Lower lobe of right lung (tissue), 2 donors: ENCODE results near the gene KMT2B. TPM values are rescaled to one million over a fixed set of nuclear protein-coding genes. Genes with fewer than 3 reads are reported as not detected.

Source experiments
- ATAC-seq, 2 donors: fragments of 200-7000 bp; cut with Tn5 transposase; one replicate each; pipeline ENCODE4 v1.9.1; 2020 to 2022; ENCODE audit warnings: mild to moderate bottlenecking in 2 of 2, moderate library complexity in 2 of 2
- DNase-seq: peaks from one replicate; pipeline ENCODE4 v3.0.0-alpha.2; 2020
- H3K27ac ChIP-seq: fragments of 200-600 bp; one replicate; pipeline ENCODE4 v1.8.0; 2022
- H3K27me3 ChIP-seq: fragments of 200-600 bp; one replicate; pipeline ENCODE4 v1.8.0; 2022; ENCODE audit warnings: low read depth
- H3K36me3 ChIP-seq: fragments of 200-600 bp; one replicate; pipeline ENCODE4 v1.8.0; 2022; ENCODE audit warnings: mild to moderate bottlenecking
- H3K4me1 ChIP-seq: fragments of 200-600 bp; one replicate; pipeline ENCODE4 v1.8.0; 2022
- H3K4me3 ChIP-seq: fragments of 200-600 bp; one replicate; pipeline ENCODE4 v1.8.0; 2022; ENCODE audit warnings: mild to moderate bottlenecking
- H3K9me3 ChIP-seq: fragments of 200-600 bp; one replicate; pipeline ENCODE4 v1.8.0; 2022
- intact Hi-C: fragments of 100-400 bp; cut with DNase I; formaldehyde crosslinking; loops from one replicate; pipeline ENCODE4 v1.11.0; 2022
- total RNA-seq: library from RNA; stranded (reverse); fragmentation: NEBNext Ultra II Directional; extraction: Animal tissue kit (Norgen Biotek cat#: 25700); gene quantifications from one replicate; pipeline ENCODE4 v1.2.1, GENCODE V29; 2021
- TF ChIP-seq, protein P1 (sequence below): fragments of 200-600 bp; IDR thresholded peaks from one replicate; pipeline ENCODE4 v1.8.0; 2022; ENCODE audit warnings: antibody characterized with exemption, mild to moderate bottlenecking
- donor health status: DM: no; HTN: yes; CAD: no; lungs with severe emphysema.

KMT2B gene
- total RNA-seq, 1 donor from 2014 or later = 37.2 TPM

DNA sequence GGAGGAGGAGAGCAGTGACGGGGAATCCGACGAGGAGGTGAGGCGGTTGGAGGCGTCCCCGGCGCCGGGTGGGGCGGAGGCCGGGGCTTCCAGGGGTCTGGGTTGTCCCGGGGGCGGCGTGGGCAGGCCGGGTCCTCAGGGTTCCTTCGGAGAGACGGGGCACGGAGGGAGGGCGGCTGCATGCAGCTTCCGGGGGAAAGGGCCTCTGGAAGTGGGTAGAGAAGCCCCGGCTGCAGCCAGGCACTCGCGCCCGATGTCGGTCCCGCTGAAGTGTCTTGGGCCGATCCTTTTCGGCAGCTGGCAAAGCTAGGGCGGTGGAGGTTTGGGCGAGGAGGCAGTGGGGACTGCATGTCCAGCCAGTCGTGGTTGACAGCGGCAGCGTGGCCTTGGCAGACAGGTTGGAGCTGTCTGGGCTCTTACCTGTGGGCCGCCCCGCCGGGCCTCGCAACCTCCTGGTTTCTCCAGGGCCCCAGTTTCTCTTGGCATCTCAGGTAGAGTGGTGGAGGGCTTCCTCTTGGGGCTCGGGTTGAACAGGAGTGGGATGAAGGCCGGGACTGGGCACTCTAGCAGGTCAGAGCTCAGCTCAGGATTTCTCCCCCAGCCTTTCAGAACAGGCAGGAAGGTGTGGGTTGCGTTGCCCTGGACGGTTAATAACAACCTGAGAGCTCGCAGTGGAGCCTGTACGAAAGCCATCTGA lies 690 bp downstream of the KMT2B start:
- peak overlapping the region; percentile 88 for H3K4me3 ChIP-seq
- TF ChIP-seq, protein P1, sequence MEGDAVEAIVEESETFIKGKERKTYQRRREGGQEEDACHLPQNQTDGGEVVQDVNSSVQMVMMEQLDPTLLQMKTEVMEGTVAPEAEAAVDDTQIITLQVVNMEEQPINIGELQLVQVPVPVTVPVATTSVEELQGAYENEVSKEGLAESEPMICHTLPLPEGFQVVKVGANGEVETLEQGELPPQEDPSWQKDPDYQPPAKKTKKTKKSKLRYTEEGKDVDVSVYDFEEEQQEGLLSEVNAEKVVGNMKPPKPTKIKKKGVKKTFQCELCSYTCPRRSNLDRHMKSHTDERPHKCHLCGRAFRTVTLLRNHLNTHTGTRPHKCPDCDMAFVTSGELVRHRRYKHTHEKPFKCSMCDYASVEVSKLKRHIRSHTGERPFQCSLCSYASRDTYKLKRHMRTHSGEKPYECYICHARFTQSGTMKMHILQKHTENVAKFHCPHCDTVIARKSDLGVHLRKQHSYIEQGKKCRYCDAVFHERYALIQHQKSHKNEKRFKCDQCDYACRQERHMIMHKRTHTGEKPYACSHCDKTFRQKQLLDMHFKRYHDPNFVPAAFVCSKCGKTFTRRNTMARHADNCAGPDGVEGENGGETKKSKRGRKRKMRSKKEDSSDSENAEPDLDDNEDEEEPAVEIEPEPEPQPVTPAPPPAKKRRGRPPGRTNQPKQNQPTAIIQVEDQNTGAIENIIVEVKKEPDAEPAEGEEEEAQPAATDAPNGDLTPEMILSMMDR = no peak
- DNase-seq (peak; percentile 72), ATAC-seq (no peak)
- peak overlapping the region; percentile 85 for H3K27ac ChIP-seq
- no peaks in the 10 kb centered on the region for H3K27me3 ChIP-seq
- intact Hi-C loops = no loop called here
- no peaks in the 10 kb centered on the region for H3K9me3 ChIP-seq
- peaks cover 26% of the 10 kb centered on the region for H3K4me1 ChIP-seq
- peaks cover 33% of the 10 kb centered on the region for H3K36me3 ChIP-seq

- Histone ChIP-seq H3K27ac (peak overlapping the region; percentile 85), H3K36me3 (peaks cover 44% of the 10 kb centered on the region), H3K4me3 (peak overlapping the region; percentile 88), H3K4me1 (peaks cover 26% of the 10 kb centered on the region), H3K9me3 (no peaks in the 10 kb centered on the region), H3K27me3 (no peaks in the 10 kb centered on the region)
- intact Hi-C loops = no loop called here
- ATAC-seq = no peak
- TF ChIP-seq, protein P1 = no peak
- DNase-seq = no peak
Observed at GRCh38 chr19:35719402-35720162, 1.8 kb downstream of the KMT2B start.

- H3K9me3 ChIP-seq = no peaks in the 10 kb centered on the region
- H3K4me3 ChIP-seq = no peak overlapping the region
- H3K4me1 ChIP-seq = peaks cover 26% of the 10 kb centered on the region
- DNase-seq (no peak), ATAC-seq (no peak)
- H3K27ac ChIP-seq = no peak overlapping the region
- TF ChIP-seq, protein P1 = no peak
- intact Hi-C loops = no loop called here
- no peaks in the 10 kb centered on the region for H3K27me3 ChIP-seq
- peaks cover 49% of the 10 kb centered on the region for H3K36me3 ChIP-seq
Observed at GRCh38 chr19:35720163-35720524, 2.3 kb downstream of the KMT2B start.

DNA sequence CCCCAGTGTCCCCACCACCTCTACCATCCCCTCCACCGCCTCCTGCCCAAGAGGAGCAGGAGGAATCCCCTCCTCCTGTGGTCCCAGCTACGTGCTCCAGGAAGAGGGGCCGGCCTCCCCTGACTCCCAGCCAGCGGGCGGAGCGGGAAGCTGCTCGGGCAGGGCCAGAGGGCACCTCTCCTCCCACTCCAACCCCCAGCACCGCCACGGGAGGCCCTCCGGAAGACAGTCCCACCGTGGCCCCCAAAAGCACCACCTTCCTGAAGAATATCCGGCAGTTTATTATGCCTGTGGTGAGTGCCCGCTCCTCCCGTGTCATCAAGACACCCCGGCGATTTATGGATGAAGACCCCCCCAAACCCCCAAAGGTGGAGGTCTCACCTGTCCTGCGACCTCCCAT lies 2.8 kb downstream of the KMT2B start:
- H3K4me3 ChIP-seq = no peak overlapping the region
- no peak overlapping the region for H3K27ac ChIP-seq
- no peaks in the 10 kb centered on the region for H3K27me3 ChIP-seq
- DNase-seq = no peak
- peaks cover 54% of the 10 kb centered on the region for H3K36me3 ChIP-seq
- peaks cover 22% of the 10 kb centered on the region for H3K4me1 ChIP-seq
- no peaks in the 10 kb centered on the region for H3K9me3 ChIP-seq
- TF ChIP-seq, protein P1 = no peak
- intact Hi-C loops = no loop called here
- no peak for ATAC-seq

GRCh38 chr19:35721374-35721773 lies 3.6 kb downstream of the KMT2B start:
- Histone ChIP-seq H3K4me3 (no peak overlapping the region), H3K36me3 (peaks cover 62% of the 10 kb centered on the region), H3K27ac (no peak overlapping the region), H3K4me1 (peaks cover 15% of the 10 kb centered on the region), H3K27me3 (no peaks in the 10 kb centered on the region), H3K9me3 (no peaks in the 10 kb centered on the region)
- intact Hi-C loops = no loop called here
- DNase-seq (no peak), ATAC-seq (no peak)
- TF ChIP-seq, protein P1 = no peak
